GM12878 (cell line): ENCODE data around the gene MPHOSPH9. TPM values are rescaled to one million over a fixed set of nuclear protein-coding genes. Genes with fewer than 3 reads are reported as not detected.

ENCODE experiments used
- BHLHE40 ChIP-seq, 2 experiments: fragments of 450-650 bp in 1 of 2; IDR thresholded peaks; 2 replicates each; pipeline ENCODE4 v1.6.1; 2011 to 2017; ENCODE audit warnings: low read depth in 2 of 2, borderline replicate concordance in 1 of 2, improper control_type of control experiment in 1 of 2, low read length in 1 of 2, mild to moderate bottlenecking in 1 of 2
- DPF2 ChIP-seq: fragments of 450-650 bp; IDR thresholded peaks from 2 replicates; pipeline ENCODE4 v1.6.1; 2017; ENCODE audit warnings: mild to moderate bottlenecking
- EGR1 ChIP-seq, 2 experiments: IDR thresholded peaks; 1 replicate in 1 of 2; 2 replicates in 1 of 2; pipeline ENCODE4 v1.6.1; 2011 to 2012; ENCODE audit warnings: low read depth in 2 of 2, low read length in 2 of 2, borderline replicate concordance in 1 of 2, mild to moderate bottlenecking in 1 of 2, moderate library complexity in 1 of 2
- IKZF1 ChIP-seq: fragments of 450-650 bp; conservative IDR thresholded peaks from 2 replicates; pipeline ENCODE4 v1.6.1; 2017; ENCODE audit warnings: antibody characterized with exemption, mild to moderate bottlenecking
- IKZF2 ChIP-seq, 2 experiments: fragments of 450-650 bp; IDR thresholded peaks; 2 replicates each; pipeline ENCODE4 v1.6.1; 2017; ENCODE audit warnings: mild to moderate bottlenecking in 2 of 2, moderate library complexity in 2 of 2
- MXI1 ChIP-seq: fragments of 150-350 bp; IDR thresholded peaks from 2 replicates; pipeline ENCODE4 v1.6.1; 2011; ENCODE audit warnings: low read depth, mild to moderate bottlenecking, inconsistent platforms, low read length, improper control_type of control experiment
- NFYB ChIP-seq: IDR thresholded peaks from 2 replicates; pipeline ENCODE4 v1.6.1; 2011; ENCODE audit warnings: low read depth, mild to moderate bottlenecking, low read length, improper control_type of control experiment, moderate library complexity; ENCODE audit not compliant: insufficient read depth
- NRF1 ChIP-seq: conservative IDR thresholded peaks from 2 replicates; pipeline ENCODE4 v1.6.1; 2011; ENCODE audit warnings: mild to moderate bottlenecking, low read depth, low read length, improper control_type of control experiment
- POLR2AphosphoS2 ChIP-seq: IDR thresholded peaks from 2 replicates; pipeline ENCODE4 v1.6.1; 2011; ENCODE audit warnings: low read depth, mild to moderate bottlenecking, low read length, improper control_type of control experiment, moderate library complexity
- RAD21 ChIP-seq: IDR thresholded peaks from 2 replicates; pipeline ENCODE4 v1.6.1; 2011; ENCODE audit warnings: mild to moderate bottlenecking, low read depth, low read length, moderate library complexity; ENCODE audit not compliant: insufficient read depth
- RCOR1 ChIP-seq: conservative IDR thresholded peaks from 2 replicates; pipeline ENCODE4 v1.6.1; 2012; ENCODE audit warnings: low read depth, low read length, improper control_type of control experiment
- SREBF2 ChIP-seq: IDR thresholded peaks from 2 replicates; pipeline ENCODE4 v1.6.1; 2012; ENCODE audit warnings: mild to moderate bottlenecking, low read length
- polyA plus RNA-seq, 11 experiments: library from polyadenylated mRNA; depleted of rRNA in 4 of 11; unstranded in 6 of 11; stranded (reverse) in 5 of 11; fragments of >200 nt; fragmentation: Nextera tagmentation in 4 of 11; fragmentation: Illumina TruSeq in 1 of 11; extraction: Ambion mirVana in 4 of 11; extraction: Trizol in 1 of 11; gene quantifications; 1 replicate in 1 of 11; 2 replicates in 10 of 11; pipeline versions ENCODE4 v1.2.1 to v1.2.3, GENCODE V29; 2011 to 2016; ENCODE audit warnings: inconsistent platforms in 2 of 11, missing spikeins in 2 of 11, low read depth in 1 of 11
- total RNA-seq, 4 experiments: library from RNA; depleted of rRNA in 3 of 4; stranded (reverse); fragments of >200 nt in 3 of 4; fragmentation: Illumina TruSeq in 1 of 4; extraction: Trizol in 1 of 4; gene quantifications; 2 replicates each; pipeline versions ENCODE4 v1.2.1 to v1.2.3, GENCODE V29; 2013 to 2021
- TF ChIP-seq, protein P1 (sequence below): fragments of 450-650 bp; formaldehyde crosslinking; IDR thresholded peaks from 2 replicates; pipeline ENCODE4 v1.4.0; 2022; ENCODE audit warnings: mild to moderate bottlenecking, moderate library complexity
- TF ChIP-seq, protein P2 (sequence below): IDR thresholded peaks from 2 replicates; pipeline ENCODE4 v1.6.1; 2012; ENCODE audit warnings: improper control_type of control experiment, low read depth, low read length; ENCODE audit not compliant: insufficient replicate concordance
- TF ChIP-seq, protein P3 (sequence below): IDR thresholded peaks from 2 replicates; pipeline ENCODE4 v1.6.1; 2011; ENCODE audit warnings: borderline replicate concordance, low read depth, mild to moderate bottlenecking, moderate library complexity, mixed read lengths, low read length; ENCODE audit not compliant: insufficient read depth; ENCODE audit errors: extremely low read length

Gene MPHOSPH9
- total and polyA plus RNA-seq, 10 of the 15 experiments (the other 5 are each of a cell fraction or from before 2014, with no cell fraction given), result 11.5 to 72.2 (median 45.7) TPM

DNA sequence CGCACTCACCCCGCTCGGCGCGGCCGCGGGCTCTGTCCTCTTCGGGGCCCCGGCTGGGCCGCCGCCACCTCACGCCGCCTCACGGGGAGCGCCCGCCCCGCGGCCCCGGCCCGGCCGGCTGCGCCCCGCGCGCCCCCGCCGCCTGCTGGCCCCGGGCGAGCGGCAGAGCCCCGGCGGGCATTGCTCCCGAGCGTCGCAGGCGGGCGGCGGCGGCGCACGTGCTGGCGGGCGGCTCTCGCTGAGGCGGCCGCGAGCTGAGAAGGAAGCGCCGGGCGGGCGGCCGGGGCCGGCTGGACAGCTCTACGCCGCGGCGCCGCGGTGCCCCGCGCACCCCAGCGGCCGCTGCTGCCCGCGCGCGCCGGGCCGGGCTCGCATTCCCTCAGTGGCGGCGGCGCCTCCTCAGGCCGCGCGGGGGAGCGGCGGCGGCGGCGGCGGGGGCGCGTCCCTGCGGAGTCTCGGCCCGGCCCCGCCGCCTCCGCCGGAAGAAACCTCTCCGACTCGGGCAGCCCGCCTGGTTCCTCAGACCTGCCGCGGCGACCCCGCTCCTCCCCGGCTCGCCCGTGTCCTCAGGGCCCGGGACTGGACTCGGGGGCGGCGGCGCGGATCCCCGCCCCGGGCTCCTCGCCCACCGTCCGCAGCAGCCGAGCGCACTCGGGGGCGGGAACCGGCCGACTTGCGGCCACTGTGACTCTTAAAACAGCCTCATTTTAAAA lies 82.0 kb downstream of the MPHOSPH9 start, which contains the start of gene PITPNM2 (continued):
- TF ChIP-seq, protein P1, sequence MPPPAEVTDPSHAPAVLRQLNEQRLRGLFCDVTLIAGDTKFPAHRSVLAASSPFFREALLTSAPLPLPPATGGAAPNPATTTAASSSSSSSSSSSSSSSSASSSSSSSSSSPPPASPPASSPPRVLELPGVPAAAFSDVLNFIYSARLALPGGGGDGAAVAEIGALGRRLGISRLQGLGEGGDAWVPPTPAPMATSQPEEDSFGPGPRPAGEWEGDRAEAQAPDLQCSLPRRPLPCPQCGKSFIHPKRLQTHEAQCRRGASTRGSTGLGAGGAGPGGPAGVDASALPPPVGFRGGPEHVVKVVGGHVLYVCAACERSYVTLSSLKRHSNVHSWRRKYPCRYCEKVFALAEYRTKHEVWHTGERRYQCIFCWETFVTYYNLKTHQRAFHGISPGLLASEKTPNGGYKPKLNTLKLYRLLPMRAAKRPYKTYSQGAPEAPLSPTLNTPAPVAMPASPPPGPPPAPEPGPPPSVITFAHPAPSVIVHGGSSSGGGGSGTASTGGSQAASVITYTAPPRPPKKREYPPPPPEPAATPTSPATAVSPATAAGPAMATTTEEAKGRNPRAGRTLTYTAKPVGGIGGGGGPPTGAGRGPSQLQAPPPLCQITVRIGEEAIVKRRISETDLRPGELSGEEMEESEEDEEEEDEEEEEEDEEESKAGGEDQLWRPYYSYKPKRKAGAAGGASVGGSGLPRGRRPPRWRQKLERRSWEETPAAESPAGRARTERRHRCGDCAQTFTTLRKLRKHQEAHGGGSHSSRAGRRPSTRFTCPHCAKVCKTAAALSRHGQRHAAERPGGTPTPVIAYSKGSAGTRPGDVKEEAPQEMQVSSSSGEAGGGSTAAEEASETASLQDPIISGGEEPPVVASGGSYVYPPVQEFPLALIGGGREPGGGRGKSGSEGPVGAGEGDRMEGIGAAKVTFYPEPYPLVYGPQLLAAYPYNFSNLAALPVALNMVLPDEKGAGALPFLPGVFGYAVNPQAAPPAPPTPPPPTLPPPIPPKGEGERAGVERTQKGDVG (CRISPR knock-in tag), result no peak
- TF ChIP-seq EGR1 (IDR thresholded peaks at IDR 0.05; ENCODE audit: borderline replicate concordance in 1 of 2, low read depth in 2 of 2, low read length in 2 of 2) (peak in 1 of 2 experiments; percentile 30; a peak in 1 of 3 replicates), POLR2AphosphoS2 (no peak), IKZF2 (IDR thresholded peaks at IDR 0.05) (no peak), DPF2 (0 out of 2 replicates have a peak, but pooled peaks have one; percentile 23), RAD21 (0 out of 2 replicates have a peak, but pooled peaks have one; percentile 8), RCOR1 (no peak), BHLHE40 (IDR thresholded peaks at IDR 0.05; ENCODE audit: borderline replicate concordance in 1 of 2, low read depth in 2 of 2, low read length in 1 of 2) (peak; percentile 47 to 94; a peak in 3 of 4 replicates), SREBF2 (no peak), NFYB (no peak), MXI1 (no peak), NRF1 (no peak), IKZF1 (peak; percentile 27; the same call in 1 of the 2 replicates)
- TF ChIP-seq, protein P2, sequence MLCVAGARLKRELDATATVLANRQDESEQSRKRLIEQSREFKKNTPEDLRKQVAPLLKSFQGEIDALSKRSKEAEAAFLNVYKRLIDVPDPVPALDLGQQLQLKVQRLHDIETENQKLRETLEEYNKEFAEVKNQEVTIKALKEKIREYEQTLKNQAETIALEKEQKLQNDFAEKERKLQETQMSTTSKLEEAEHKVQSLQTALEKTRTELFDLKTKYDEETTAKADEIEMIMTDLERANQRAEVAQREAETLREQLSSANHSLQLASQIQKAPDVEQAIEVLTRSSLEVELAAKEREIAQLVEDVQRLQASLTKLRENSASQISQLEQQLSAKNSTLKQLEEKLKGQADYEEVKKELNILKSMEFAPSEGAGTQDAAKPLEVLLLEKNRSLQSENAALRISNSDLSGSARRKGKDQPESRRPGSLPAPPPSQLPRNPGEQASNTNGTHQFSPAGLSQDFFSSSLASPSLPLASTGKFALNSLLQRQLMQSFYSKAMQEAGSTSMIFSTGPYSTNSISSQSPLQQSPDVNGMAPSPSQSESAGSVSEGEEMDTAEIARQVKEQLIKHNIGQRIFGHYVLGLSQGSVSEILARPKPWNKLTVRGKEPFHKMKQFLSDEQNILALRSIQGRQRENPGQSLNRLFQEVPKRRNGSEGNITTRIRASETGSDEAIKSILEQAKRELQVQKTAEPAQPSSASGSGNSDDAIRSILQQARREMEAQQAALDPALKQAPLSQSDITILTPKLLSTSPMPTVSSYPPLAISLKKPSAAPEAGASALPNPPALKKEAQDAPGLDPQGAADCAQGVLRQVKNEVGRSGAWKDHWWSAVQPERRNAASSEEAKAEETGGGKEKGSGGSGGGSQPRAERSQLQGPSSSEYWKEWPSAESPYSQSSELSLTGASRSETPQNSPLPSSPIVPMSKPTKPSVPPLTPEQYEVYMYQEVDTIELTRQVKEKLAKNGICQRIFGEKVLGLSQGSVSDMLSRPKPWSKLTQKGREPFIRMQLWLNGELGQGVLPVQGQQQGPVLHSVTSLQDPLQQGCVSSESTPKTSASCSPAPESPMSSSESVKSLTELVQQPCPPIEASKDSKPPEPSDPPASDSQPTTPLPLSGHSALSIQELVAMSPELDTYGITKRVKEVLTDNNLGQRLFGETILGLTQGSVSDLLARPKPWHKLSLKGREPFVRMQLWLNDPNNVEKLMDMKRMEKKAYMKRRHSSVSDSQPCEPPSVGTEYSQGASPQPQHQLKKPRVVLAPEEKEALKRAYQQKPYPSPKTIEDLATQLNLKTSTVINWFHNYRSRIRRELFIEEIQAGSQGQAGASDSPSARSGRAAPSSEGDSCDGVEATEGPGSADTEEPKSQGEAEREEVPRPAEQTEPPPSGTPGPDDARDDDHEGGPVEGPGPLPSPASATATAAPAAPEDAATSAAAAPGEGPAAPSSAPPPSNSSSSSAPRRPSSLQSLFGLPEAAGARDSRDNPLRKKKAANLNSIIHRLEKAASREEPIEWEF, result no peak
- TF ChIP-seq, protein P3, sequence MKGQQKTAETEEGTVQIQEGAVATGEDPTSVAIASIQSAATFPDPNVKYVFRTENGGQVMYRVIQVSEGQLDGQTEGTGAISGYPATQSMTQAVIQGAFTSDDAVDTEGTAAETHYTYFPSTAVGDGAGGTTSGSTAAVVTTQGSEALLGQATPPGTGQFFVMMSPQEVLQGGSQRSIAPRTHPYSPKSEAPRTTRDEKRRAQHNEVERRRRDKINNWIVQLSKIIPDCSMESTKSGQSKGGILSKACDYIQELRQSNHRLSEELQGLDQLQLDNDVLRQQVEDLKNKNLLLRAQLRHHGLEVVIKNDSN, result no peak
